Esophagus squamous epithelium (tissue), 4 donors: ENCODE measurements around the gene WDHD1.

ENCODE experiments used
- CTCF ChIP-seq, 6 experiments: fragments of 450-650 bp in 4 of 6; fragments of 200-600 bp in 2 of 6; sonication (generic) in 2 of 6; IDR thresholded peaks; one replicate each; pipeline ENCODE4 v1.5.1; 2016 to 2019; ENCODE audit warnings: antibody characterized with exemption in 6 of 6, mild to moderate bottlenecking in 4 of 6, moderate library complexity in 4 of 6
- POLR2A ChIP-seq, 4 donors: fragments of 450-650 bp; IDR thresholded peaks; one replicate each; pipeline ENCODE4 v1.6.1; 2017; ENCODE audit warnings: antibody characterized with exemption in 4 of 4, mild to moderate bottlenecking in 4 of 4, moderate library complexity in 3 of 4

DNA sequence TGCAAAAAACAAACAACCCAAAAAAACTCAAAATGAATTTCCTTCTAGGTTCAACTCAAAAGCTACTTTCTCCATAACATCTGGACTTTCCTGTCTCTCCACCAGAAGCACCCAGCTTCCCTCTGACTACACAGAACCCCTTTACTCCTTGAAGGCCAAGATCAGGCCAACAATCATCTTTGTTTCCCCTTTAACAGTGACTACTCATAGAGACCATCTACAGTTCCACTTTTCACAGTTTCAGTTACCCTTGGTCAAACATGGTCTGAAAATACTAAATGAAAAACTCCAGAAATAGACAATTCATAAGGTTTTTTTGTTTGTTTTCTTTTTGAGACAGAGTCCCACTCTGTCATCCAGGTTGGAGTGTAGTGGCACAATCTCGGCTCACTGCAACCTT is 136.1 kb downstream of the WDHD1 start:
- no peak for TF ChIP-seq CTCF (IDR thresholded peaks at IDR 0.05)
- TF ChIP-seq POLR2A (IDR thresholded peaks at IDR 0.05), result no peak
